WTC11 (cell line): ENCODE results near the gene AQP1.

Experiments used
- CREB1 ChIP-seq: sonication (generic); formaldehyde crosslinking; IDR thresholded peaks from 2 replicates; pipeline ENCODE4 v1.8.0; 2023; ENCODE audit warnings: mild to moderate bottlenecking, missing genetic modification reagents
- CTCF ChIP-seq: fragments of 200-600 bp; IDR thresholded peaks from 2 replicates; pipeline ENCODE4 v1.8.0; 2022; ENCODE audit warnings: antibody characterized with exemption
- FOXP1 ChIP-seq: sonication (generic); formaldehyde crosslinking; IDR thresholded peaks from 2 replicates; pipeline ENCODE4 v1.8.0; 2022; ENCODE audit warnings: missing genetic modification reagents, mild to moderate bottlenecking, moderate library complexity, borderline replicate concordance
- NFYB ChIP-seq: sonication (generic); formaldehyde crosslinking; conservative IDR thresholded peaks from 2 replicates; pipeline ENCODE4 v1.8.0; 2022; ENCODE audit warnings: low read depth, missing genetic modification reagents
- TCF7 ChIP-seq: sonication (generic); formaldehyde crosslinking; IDR thresholded peaks from 2 replicates; pipeline ENCODE4 v1.8.0; 2022; ENCODE audit warnings: mild to moderate bottlenecking, low read depth, missing genetic modification reagents, moderate library complexity
- TF ChIP-seq, protein P1 (sequence below): sonication (generic); formaldehyde crosslinking; IDR thresholded peaks from 2 replicates; pipeline ENCODE4 v1.8.0; 2022; ENCODE audit warnings: mild to moderate bottlenecking, missing genetic modification reagents

DNA sequence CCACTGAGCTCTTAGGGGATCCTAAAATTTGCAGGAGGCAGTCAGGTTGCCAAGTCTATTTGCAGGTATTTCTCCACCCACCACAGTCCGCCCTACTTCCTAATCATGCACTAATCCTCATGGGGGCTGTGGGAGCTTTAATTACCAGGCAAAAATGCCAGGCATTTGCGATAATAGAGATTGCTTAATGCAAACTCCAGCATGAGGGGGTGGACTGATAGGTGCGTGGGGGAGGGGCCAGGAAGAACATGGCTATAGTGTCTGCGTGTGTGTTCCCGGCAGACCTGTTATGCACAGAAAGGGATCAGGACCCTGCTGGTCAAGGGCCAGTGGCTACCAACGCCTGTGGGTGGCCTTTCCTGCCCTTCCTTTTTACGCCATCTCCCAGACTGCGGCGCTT lies 15.6 kb upstream of the AQP1 start:
- no peak for TF ChIP-seq CTCF
- TF ChIP-seq TCF7 = no peak
- TF ChIP-seq CREB1 (CRISPR knock-in tag) = no peak
- TF ChIP-seq, protein P1, sequence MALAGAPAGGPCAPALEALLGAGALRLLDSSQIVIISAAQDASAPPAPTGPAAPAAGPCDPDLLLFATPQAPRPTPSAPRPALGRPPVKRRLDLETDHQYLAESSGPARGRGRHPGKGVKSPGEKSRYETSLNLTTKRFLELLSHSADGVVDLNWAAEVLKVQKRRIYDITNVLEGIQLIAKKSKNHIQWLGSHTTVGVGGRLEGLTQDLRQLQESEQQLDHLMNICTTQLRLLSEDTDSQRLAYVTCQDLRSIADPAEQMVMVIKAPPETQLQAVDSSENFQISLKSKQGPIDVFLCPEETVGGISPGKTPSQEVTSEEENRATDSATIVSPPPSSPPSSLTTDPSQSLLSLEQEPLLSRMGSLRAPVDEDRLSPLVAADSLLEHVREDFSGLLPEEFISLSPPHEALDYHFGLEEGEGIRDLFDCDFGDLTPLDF = no peak
- TF ChIP-seq NFYB (CRISPR knock-in tag) = no peak
- TF ChIP-seq FOXP1 (CRISPR knock-in tag) = no peak
